ENCODE measurements around the gene NME3. TPM values are rescaled to one million over a fixed set of nuclear protein-coding genes. Genes with fewer than 3 reads are reported as not detected.

NME3 gene
- total RNA-seq, 1 experiment from 2014 or later, result 49.0 TPM

DNA sequence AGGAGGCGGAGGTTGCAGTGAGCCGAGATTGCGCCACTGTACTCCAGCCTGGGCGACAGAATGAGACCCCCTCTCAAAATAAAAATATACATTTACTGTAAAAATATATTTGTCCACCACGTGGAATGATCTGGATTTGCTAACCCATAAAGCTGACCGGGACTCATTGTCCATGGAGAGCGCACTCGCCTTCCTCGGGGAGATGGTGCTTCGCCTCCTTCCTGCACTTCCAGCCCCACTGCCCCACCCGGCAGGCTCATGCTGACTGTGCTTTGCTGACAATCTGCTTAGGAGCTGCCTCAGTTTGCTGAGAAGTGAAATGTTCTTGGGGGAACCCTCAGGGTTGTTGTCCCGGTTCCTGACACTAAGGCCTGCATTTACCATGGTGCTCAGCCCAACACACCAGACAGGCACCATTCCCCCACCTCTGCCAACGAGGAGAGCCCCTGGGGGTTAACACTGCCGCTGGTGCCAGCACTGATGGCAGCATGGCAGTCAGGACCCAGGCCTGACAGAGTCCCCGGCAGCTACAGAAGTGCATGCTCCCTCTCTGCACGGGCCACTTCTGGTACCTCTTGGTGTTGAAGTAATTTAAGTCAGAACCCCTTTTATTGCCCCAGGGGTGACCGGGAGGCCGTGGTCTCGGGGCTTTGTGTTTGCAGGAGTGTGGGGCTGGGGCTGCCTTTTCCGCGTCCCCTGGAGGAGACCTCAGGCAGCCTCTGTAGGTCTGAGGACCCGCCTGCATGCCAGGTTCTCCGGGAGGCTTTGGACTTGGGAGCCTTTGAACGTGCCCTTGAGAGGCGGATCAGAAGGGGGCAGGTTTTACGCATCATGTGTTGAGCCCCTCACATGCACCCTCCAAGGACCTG is 13.9 kb upstream of the NME3 start:
- H4K20me1 ChIP-seq (ENCODE audit: insufficient read depth), result peaks cover 31% of the 10 kb centered on the region
- no peak overlapping the region for H3K4me3 ChIP-seq
- peaks cover 15% of the 10 kb centered on the region for H3K4me1 ChIP-seq (replicated peaks; ENCODE audit: insufficient read depth)
- H3K27me3 ChIP-seq (ENCODE audit: insufficient read depth, low read depth), result no peaks in the 10 kb centered on the region
- TF ChIP-seq, protein P1, sequence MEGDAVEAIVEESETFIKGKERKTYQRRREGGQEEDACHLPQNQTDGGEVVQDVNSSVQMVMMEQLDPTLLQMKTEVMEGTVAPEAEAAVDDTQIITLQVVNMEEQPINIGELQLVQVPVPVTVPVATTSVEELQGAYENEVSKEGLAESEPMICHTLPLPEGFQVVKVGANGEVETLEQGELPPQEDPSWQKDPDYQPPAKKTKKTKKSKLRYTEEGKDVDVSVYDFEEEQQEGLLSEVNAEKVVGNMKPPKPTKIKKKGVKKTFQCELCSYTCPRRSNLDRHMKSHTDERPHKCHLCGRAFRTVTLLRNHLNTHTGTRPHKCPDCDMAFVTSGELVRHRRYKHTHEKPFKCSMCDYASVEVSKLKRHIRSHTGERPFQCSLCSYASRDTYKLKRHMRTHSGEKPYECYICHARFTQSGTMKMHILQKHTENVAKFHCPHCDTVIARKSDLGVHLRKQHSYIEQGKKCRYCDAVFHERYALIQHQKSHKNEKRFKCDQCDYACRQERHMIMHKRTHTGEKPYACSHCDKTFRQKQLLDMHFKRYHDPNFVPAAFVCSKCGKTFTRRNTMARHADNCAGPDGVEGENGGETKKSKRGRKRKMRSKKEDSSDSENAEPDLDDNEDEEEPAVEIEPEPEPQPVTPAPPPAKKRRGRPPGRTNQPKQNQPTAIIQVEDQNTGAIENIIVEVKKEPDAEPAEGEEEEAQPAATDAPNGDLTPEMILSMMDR (conservative IDR thresholded peaks at IDR 0.05), result no peak
- no peak for TF ChIP-seq EZH2 (IDR thresholded peaks at IDR 0.05; ENCODE audit: low read depth)
- intact Hi-C loops (cut with micrococcal nuclease; ENCODE audit: unreplicated experiment), result loop anchor here (5.0 kb wide), 2 partner anchors 157 to 367 kb away; partner anchors contain the start of gene MSRB1
- no peaks in the 10 kb centered on the region for H3K9me2 ChIP-seq (ENCODE audit: insufficient read depth)
- no peak overlapping the region for H2AFZ ChIP-seq
- H3F3A ChIP-seq (ENCODE audit: insufficient read depth, low read depth), result peaks cover 18% of the 10 kb centered on the region; the same call in 1 of the 2 replicates
- POLR2A ChIA-PET (ENCODE audit: unreplicated experiment), result no interaction called here
- peaks cover 51% of the 10 kb centered on the region for H3K79me2 ChIP-seq (ENCODE audit: low read depth)
- H3K9me3 ChIP-seq (ENCODE audit: insufficient read depth, low read depth), result no peaks in the 10 kb centered on the region
- CTCF ChIA-PET, result no interaction called here
- no peak overlapping the region for H3K4me2 ChIP-seq
- 0 out of 2 replicates have a peak, but pooled peaks cover 6% of the 10 kb centered on the region for H3K36me3 ChIP-seq (ENCODE audit: low read depth)
- DNase-seq, result no peak
- no peak overlapping the region for H3K27ac ChIP-seq
- BruUV-seq (replicated peaks), result no TSS peak

DNA sequence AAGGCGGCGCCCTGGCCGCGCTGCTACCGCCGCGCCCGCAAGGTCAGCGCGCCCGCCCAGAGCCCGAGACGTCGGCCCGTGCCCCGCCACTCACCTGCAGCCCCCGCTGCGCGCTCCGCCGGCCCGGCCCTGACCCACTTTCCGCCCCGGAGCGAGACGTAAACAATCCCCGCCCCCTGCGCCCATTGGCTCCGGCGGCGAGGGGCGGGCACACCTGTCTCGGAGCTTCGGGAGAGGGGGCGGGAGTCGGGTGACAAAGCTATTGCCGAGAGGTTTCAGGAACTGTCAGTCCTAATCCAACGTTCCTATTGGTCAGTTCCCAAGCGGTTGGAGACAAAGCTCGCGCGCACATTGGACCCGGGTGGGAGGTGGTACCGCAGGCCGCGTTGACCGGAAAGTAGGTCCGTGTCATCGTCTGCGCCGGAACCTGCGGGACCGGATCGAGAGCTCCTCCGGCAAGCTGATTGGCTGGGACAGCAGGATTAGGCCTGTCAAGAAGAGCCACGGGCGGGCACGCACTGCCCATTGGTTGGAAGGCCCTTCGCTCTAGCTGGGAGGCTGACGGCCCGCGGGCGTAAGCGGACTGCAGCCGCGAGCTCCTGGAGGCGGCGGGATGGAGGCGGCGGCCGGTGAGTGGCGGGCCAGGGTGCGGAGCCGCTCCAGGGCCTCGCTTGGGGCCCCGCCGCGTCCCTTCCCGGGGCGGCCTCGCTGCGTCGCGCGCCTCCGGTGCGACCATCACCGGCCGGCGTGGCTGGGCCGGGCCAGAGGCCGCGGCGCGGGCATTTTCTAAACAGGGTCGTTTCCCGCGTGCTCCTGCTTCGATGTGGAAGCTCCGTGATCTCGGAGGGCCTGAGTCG is 11.3 kb upstream of the NME3 start, which contains the start of the genes NUBP2 and SPSB3:
TSS of gene NUBP2 (plus strand) at position 553 of the 857 bp plus-strand sequence. CDS start at position 614, 61 bp downstream.
TSS of gene SPSB3 (minus strand) at position 164 of the 857 bp plus-strand sequence. CDS start 1,088 bp downstream, outside the sequence.
- BruUV-seq (replicated peaks), result no TSS peak
- H3K4me1 ChIP-seq (replicated peaks; ENCODE audit: insufficient read depth), result peaks cover 15% of the 10 kb centered on the region
- peak within 1 kb of the TSS; percentile 79 for H2AFZ ChIP-seq
- intact Hi-C loops (cut with micrococcal nuclease; ENCODE audit: unreplicated experiment), result loop anchor here (5.0 kb wide), 2 partner anchors 160 to 370 kb away; partner anchors contain the start of gene MSRB1
- peak within 1 kb of the TSS; percentile 91 for H3K4me2 ChIP-seq
- H3K4me3 ChIP-seq, result peak within 1 kb of the TSS; percentile 93
- peaks cover 43% of the 10 kb centered on the region for H4K20me1 ChIP-seq (ENCODE audit: insufficient read depth)
- peak; percentile 99 to 100 for DNase-seq
- H3K36me3 ChIP-seq (ENCODE audit: low read depth), result 0 out of 2 replicates have a peak, but pooled peaks cover 7% of the 10 kb centered on the region
- TF ChIP-seq, protein P1 (conservative IDR thresholded peaks at IDR 0.05), result no peak
- TF ChIP-seq EZH2 (IDR thresholded peaks at IDR 0.05; ENCODE audit: low read depth), result no peak
- POLR2A ChIA-PET (ENCODE audit: unreplicated experiment), result interaction anchor here (0.5 to 1.1 kb wide), 12 partner anchors 9 to 1104 kb away, joined by 3 to 11 read pairs (median 4); partner anchors contain the start of genes CEMP1 and MAPK8IP3
- peaks cover 23% of the 10 kb centered on the region; the same call in 1 of the 2 replicates for H3F3A ChIP-seq (ENCODE audit: insufficient read depth, low read depth)
- peak within 1 kb of the TSS; percentile 50; the same call in 1 of the 2 replicates for H3K27ac ChIP-seq
- H3K9me3 ChIP-seq (ENCODE audit: insufficient read depth, low read depth), result no peaks in the 10 kb centered on the region
- H3K9me2 ChIP-seq (ENCODE audit: insufficient read depth), result no peaks in the 10 kb centered on the region
- H3K79me2 ChIP-seq (ENCODE audit: low read depth), result peaks cover 55% of the 10 kb centered on the region
- H3K27me3 ChIP-seq (ENCODE audit: insufficient read depth, low read depth), result no peaks in the 10 kb centered on the region
- CTCF ChIA-PET, result interaction anchor here (0.6 to 1.6 kb wide), 3 partner anchors 9 to 358 kb away, joined by 6 to 9 read pairs (median 6); partner anchors contain the start of gene MAPK8IP3
